Right lobe of liver (tissue), 6 donors: ENCODE measurements around the gene MRPS26. TPM values are rescaled to one million over a fixed set of nuclear protein-coding genes. Genes with fewer than 3 reads are reported as not detected.

ENCODE experiments used
- ATAC-seq, 4 donors: fragments of 200-7000 bp; cut with Tn5 transposase; one replicate each; pipeline ENCODE4 v1.9.1; 2020; ENCODE audit warnings: mild to moderate bottlenecking in 4 of 4, moderate library complexity in 4 of 4
- DNase-seq, 3 donors: peaks; one replicate each; pipeline ENCODE4 v3.0.0-alpha.2; 2020
- H3K27ac ChIP-seq, 3 donors: fragments of 200-600 bp; one replicate each; pipeline ENCODE4 v1.8.0; 2022
- H3K27me3 ChIP-seq, 2 donors: fragments of 200-600 bp; one replicate each; pipeline ENCODE4 v1.8.0; 2022
- H3K36me3 ChIP-seq, 4 donors: fragments of 200-600 bp; sonication (generic) in 1 of 4; one replicate each; pipeline versions ENCODE4 v1.5.1 to v1.8.0; 2017 to 2022; ENCODE audit warnings: control low read depth in 1 of 4
- H3K4me1 ChIP-seq, 4 donors: fragments of 200-600 bp; sonication (generic) in 1 of 4; one replicate each; pipeline versions ENCODE4 v1.5.1 to v1.8.0; 2017 to 2022; ENCODE audit warnings: control low read depth in 1 of 4
- H3K4me3 ChIP-seq, 3 donors: fragments of 200-600 bp; one replicate each; pipeline ENCODE4 v1.8.0; 2022
- H3K9me3 ChIP-seq, 4 donors: fragments of 200-600 bp; sonication (generic) in 1 of 4; one replicate each; pipeline versions ENCODE4 v1.5.1 to v1.8.0; 2017 to 2022; ENCODE audit warnings: control low read depth in 1 of 4
- CTCF ChIP-seq, 4 donors: fragments of 200-600 bp in 3 of 4; fragments of 450-650 bp in 1 of 4; IDR thresholded peaks; one replicate each; pipeline versions ENCODE4 v1.5.1 to v1.8.0; 2016 to 2022; ENCODE audit warnings: antibody characterized with exemption in 4 of 4, mild to moderate bottlenecking in 2 of 4
- POLR2A ChIP-seq: fragments of 450-650 bp; IDR thresholded peaks from one replicate; pipeline ENCODE4 v1.6.1; 2017; ENCODE audit warnings: antibody characterized with exemption, mild to moderate bottlenecking
- WGBS: methylation state at CpG from one replicate; pipeline ENCODE4 v1.1.6; 2018; ENCODE audit warnings: low coverage, low lambda C conversion rate; ENCODE audit not compliant: insufficient coverage; ENCODE audit errors: missing lambda C conversion rate; 5-methylcytosine and 5-hydroxymethylcytosine counted together
- intact Hi-C, 2 donors: fragments of 100-400 bp; cut with DNase I; formaldehyde crosslinking; loops; one replicate each; pipeline versions ENCODE4 v1.11.2 to v1.14.1; 2022
- total RNA-seq, 6 experiments: library from RNA; depleted of rRNA in 2 of 6; stranded (reverse); fragments of >200 nt in 2 of 6; fragmentation: NEBNext Ultra II Directional in 3 of 6; extraction: Animal tissue kit (Norgen Biotek cat#: 25700) in 3 of 6; gene quantifications; one replicate each; pipeline versions ENCODE4 v1.1.0 to v1.2.4, GENCODE V29; 2016 to 2023
- donor health status: DM: no; HTN: yes; CAD: no.
- donor health status: DM: no; HTN: no; CAD: no.
- donor health status: DM: no; HTN: no; CAD: no.
- donor health status: DM: no; HTN: yes; CAD: no.
- donor health status: DM: no; HTN: yes; CAD: no.

MRPS26 gene
- total RNA-seq, 6 experiments from 2014 or later: 27.8 to 59.1 (median 38.0) TPM

- TF ChIP-seq POLR2A: no peak
- peak in 1 of 4 donors; percentile 3 for TF ChIP-seq CTCF (IDR thresholded peaks at IDR 0.05)
- H3K9me3 ChIP-seq: no peaks in the 10 kb centered on the region
- H3K27me3 ChIP-seq: no peaks in the 10 kb centered on the region
- intact Hi-C loops: no loop called here
- no peaks in the 10 kb centered on the region for H3K36me3 ChIP-seq
- peak; percentile 27 to 76 (median 54) for ATAC-seq
- H3K27ac ChIP-seq: peak overlapping the region in 1 of 3 donors; percentile 40
- peak in 2 of 3 donors; percentile 88 to 91 for DNase-seq
- H3K4me3 ChIP-seq: no peak overlapping the region
- H3K4me1 ChIP-seq: peaks cover 0 to 38% (median 3%) of the 10 kb centered on the region in 4 donors
- 32% methylated on average over 22 of the region's 23 CpGs for WGBS
Measured at GRCh38 chr20:3067139-3068014, 21.5 kb downstream of the MRPS26 start.

DNA sequence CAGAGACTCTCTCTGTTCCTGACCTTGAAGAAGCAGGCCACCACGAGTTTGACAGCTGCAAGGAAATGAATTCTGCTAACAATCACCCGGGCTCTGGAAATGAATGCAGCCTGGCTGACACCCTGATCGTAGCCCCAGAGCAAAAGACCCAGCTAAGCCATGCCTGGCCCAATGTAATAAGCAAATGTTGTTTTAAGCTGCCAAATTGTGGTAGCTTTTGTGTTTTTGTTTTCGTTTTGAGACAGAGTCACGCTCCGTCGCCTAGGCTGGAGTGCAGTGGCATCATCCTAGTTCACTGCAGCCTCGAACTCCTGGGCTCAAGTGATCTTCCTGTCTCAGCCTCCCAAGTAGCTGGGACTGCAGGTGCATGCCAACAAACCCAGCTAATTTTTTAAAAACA lies 22.2 kb downstream of the MRPS26 start:
- Histone ChIP-seq H3K27ac (peak overlapping the region in 1 of 3 donors; percentile 40), H3K36me3 (no peaks in the 10 kb centered on the region)
- no peak for DNase-seq

GRCh38 chr20:3068986-3069900 lies 23.4 kb downstream of the MRPS26 start:
- Histone ChIP-seq H3K36me3 (no peaks in the 10 kb centered on the region), H3K4me1 (peaks cover 0 to 47% (median 3%) of the 10 kb centered on the region in 4 donors), H3K4me3 (no peak overlapping the region), H3K27ac (no peak overlapping the region), H3K9me3 (no peaks in the 10 kb centered on the region), H3K27me3 (no peaks in the 10 kb centered on the region)
- TF ChIP-seq POLR2A (no peak), CTCF (IDR thresholded peaks at IDR 0.05) (peak in 1 of 4 donors; percentile 14)
- 25% methylated on average over 5 of the region's 8 CpGs for WGBS
- ATAC-seq (peak; percentile 74 to 91 (median 82)), DNase-seq (peak; percentile 84 to 92 (median 88))
- intact Hi-C loops: no loop called here

More for the DNA sequence above, 22.2 kb downstream of the MRPS26 start:
- 54% methylated on average over 5 of the region's 8 CpGs for WGBS
- Histone ChIP-seq H3K9me3 (no peaks in the 10 kb centered on the region), H3K4me3 (no peak overlapping the region), H3K27me3 (no peaks in the 10 kb centered on the region), H3K4me1 (peaks cover 0 to 44% (median 3%) of the 10 kb centered on the region in 4 donors)
- TF ChIP-seq CTCF (IDR thresholded peaks at IDR 0.05): no peak
- TF ChIP-seq POLR2A: no peak
- intact Hi-C loops: no loop called here
- no peak for ATAC-seq

DNA sequence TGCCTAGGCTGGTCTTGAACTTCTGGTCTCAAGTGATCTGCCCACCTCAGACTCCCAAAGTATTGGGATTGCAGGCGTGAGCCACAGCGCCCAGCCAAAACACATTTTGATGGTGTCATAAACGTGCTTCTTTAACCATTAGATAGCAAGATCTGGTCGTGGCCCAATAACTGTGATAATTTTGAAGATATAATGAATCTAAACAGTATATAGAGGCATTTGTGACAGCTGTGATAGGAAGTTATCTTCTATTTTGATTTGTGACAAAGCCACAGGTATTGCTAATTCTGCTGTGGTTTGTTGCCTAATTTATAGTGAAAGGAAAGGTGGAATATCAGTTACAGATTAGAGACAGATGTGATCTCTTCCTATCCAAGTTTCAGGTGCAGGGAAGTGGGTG lies 24.9 kb downstream of the MRPS26 start:
- no peaks in the 10 kb centered on the region for H3K36me3 ChIP-seq
- no peaks in the 10 kb centered on the region for H3K9me3 ChIP-seq
- H3K4me3 ChIP-seq: no peak overlapping the region
- 87% methylated on average over 4 of the region's 4 CpGs for WGBS
- no peaks in the 10 kb centered on the region for H3K27me3 ChIP-seq
- no peak for DNase-seq
- no peak for ATAC-seq
- no peak overlapping the region for H3K27ac ChIP-seq
- intact Hi-C loops: no loop called here
- TF ChIP-seq CTCF (IDR thresholded peaks at IDR 0.05) (no peak), POLR2A (no peak)
- H3K4me1 ChIP-seq: peaks cover 0 to 47% (median 3%) of the 10 kb centered on the region in 4 donors
